Endothelial cell (in vitro differentiated cells): ENCODE data around the gene PLEKHM2. TPM values are rescaled to one million over a fixed set of nuclear protein-coding genes. Genes with fewer than 3 reads are reported as not detected.
A peak's percentile ranks its signal among the peaks of the same experiment; 100 is the strongest.

ENCODE experiments used
- DNase-seq: peaks from one replicate; pipeline ENCODE4 v3.0.0; 2021; ENCODE audit warnings: low spot score
- H3K27ac Mint-ChIP-seq: one replicate; pipeline ENCODE4 v1.8.0; 2021; ENCODE audit warnings: mixed read lengths, inconsistent platforms; ENCODE audit not compliant: unreplicated experiment
- H3K27me3 Mint-ChIP-seq: one replicate; pipeline ENCODE4 v1.8.0; 2021; ENCODE audit warnings: mild to moderate bottlenecking, moderate library complexity, mixed read lengths, inconsistent platforms; ENCODE audit not compliant: unreplicated experiment
- H3K36me3 Mint-ChIP-seq: one replicate; pipeline ENCODE4 v1.8.0; 2021; ENCODE audit warnings: mild to moderate bottlenecking, low read depth, mixed read lengths, inconsistent platforms; ENCODE audit not compliant: unreplicated experiment
- H3K4me1 Mint-ChIP-seq: one replicate; pipeline ENCODE4 v1.8.0; 2021; ENCODE audit warnings: mild to moderate bottlenecking, mixed read lengths, inconsistent platforms; ENCODE audit not compliant: unreplicated experiment
- H3K4me3 Mint-ChIP-seq: one replicate; pipeline ENCODE4 v1.8.0; 2021; ENCODE audit warnings: mild to moderate bottlenecking, mixed read lengths, inconsistent platforms; ENCODE audit not compliant: unreplicated experiment
- H3K9me3 Mint-ChIP-seq: one replicate; pipeline ENCODE4 v1.8.0; 2021; ENCODE audit warnings: mixed read lengths, inconsistent platforms; ENCODE audit not compliant: unreplicated experiment
- CTCF ChIP-seq: fragments of 200-600 bp; sonication (generic); IDR thresholded peaks from one replicate; pipeline ENCODE4 v1.5.0; 2021; ENCODE audit warnings: antibody characterized with exemption; ENCODE audit not compliant: unreplicated experiment
- total RNA-seq: library from RNA; stranded (reverse); fragmentation: NEBNext Ultra II Directional; extraction: Animal tissue kit (Norgen Biotek cat#: 25700); gene quantifications from one replicate; pipeline ENCODE4 v1.2.1, GENCODE V29; 2021; ENCODE audit not compliant: unreplicated experiment

The PLEKHM2 gene
- total RNA-seq, 1 donor from 2014 or later, result 82.3 TPM

GRCh38 chr1:15761366-15762128, 77.4 kb downstream of the PLEKHM2 start:
- peaks cover 37% of the 10 kb centered on the region for H3K4me1 Mint-ChIP-seq

DNA sequence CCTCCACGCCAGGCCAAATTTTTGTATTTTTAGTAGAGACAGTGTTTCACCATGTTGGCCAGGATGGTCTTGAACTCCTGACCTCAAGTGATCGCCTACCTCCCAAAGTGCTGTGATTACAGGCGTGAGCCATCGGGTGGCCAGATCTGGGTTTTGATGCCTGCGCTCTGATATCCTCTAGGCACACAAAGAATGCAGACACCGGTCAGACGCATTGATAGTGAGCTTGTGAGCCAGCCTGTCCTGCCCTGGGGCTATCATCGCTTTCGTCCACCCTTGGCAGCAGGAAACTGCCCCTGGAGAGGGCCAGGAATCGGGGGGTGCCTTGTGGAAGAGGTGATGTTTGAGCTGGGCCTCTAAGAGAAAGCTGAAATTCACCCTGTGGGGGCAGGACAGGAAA, 78.4 kb downstream of the PLEKHM2 start:
- peaks cover 16% of the 10 kb centered on the region for H3K27me3 Mint-ChIP-seq
- peaks cover 33% of the 10 kb centered on the region for H3K4me1 Mint-ChIP-seq
- no peak overlapping the region for H3K27ac Mint-ChIP-seq
- no peak for DNase-seq
- no peaks in the 10 kb centered on the region for H3K9me3 Mint-ChIP-seq
- peaks cover 33% of the 10 kb centered on the region for H3K36me3 Mint-ChIP-seq
- TF ChIP-seq CTCF, result no peak
- H3K4me3 Mint-ChIP-seq, result peak overlapping the region; percentile 77

More at GRCh38 chr1:15761366-15762128, 77.4 kb downstream of the PLEKHM2 start:
- Mint-ChIP-seq H3K9me3 (no peaks in the 10 kb centered on the region), H3K36me3 (peaks cover 33% of the 10 kb centered on the region), H3K27me3 (peaks cover 19% of the 10 kb centered on the region), H3K27ac (peak overlapping the region; percentile 69), H3K4me3 (peak overlapping the region; percentile 96)
- DNase-seq, result no peak
- no peak for TF ChIP-seq CTCF

DNA sequence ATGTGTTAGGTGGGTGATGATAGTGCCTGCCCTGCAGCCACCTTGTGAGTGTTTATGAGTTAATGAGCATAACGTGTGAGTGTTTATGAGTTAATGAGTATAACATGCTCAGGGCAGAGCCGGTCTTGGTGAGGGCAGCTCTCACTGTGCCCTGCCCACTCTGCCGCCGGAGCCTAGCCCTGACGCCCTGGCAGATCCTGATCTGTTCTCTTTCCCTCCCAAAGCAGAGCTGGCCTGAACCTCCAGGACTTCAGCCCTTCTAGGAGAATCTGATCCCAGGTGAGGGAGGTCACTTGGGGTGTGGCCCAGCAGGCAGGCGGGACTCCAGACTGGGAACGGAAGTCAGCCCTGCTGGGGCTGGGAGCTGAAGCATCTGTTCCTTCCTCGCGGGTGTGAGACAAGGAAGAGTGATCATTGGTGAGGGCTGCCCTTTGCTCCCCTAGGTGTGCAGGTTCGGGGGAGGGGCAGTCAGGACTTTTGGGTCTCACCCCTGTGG, 80.2 kb downstream of the PLEKHM2 start:
- Mint-ChIP-seq H3K4me1 (peaks cover 33% of the 10 kb centered on the region), H3K36me3 (peaks cover 40% of the 10 kb centered on the region), H3K27ac (peak overlapping the region; percentile 31), H3K9me3 (no peaks in the 10 kb centered on the region), H3K27me3 (peaks cover 16% of the 10 kb centered on the region), H3K4me3 (peak overlapping the region; percentile 77)
- DNase-seq, result no peak
- TF ChIP-seq CTCF, result no peak

- Mint-ChIP-seq H3K4me3 (peak overlapping the region; percentile 56), H3K27ac (no peak overlapping the region), H3K36me3 (peaks cover 40% of the 10 kb centered on the region), H3K9me3 (no peaks in the 10 kb centered on the region), H3K4me1 (peaks cover 33% of the 10 kb centered on the region), H3K27me3 (peaks cover 16% of the 10 kb centered on the region)
- no peak for DNase-seq
- no peak for TF ChIP-seq CTCF
These were observed 80.8 kb downstream of the PLEKHM2 start for GRCh38 chr1:15764890-15765289.
